SU-DHL-6 (cell line): ENCODE results near the gene KRTAP5-11.

ENCODE experiments used
- CTCF ChIP-seq: fragments of 200-600 bp; sonication (generic); IDR thresholded peaks from one replicate; pipeline ENCODE4 v1.5.1; 2017; ENCODE audit warnings: antibody characterized with exemption, mild to moderate bottlenecking, low read length, moderate library complexity; ENCODE audit not compliant: insufficient read depth, poor library complexity, severe bottlenecking
- EZH2phosphoT487 ChIP-seq: fragments of 200-600 bp; sonication (generic), shearing (Covaris generic); conservative IDR thresholded peaks from 2 replicates; pipeline ENCODE4 v1.6.1; 2018; ENCODE audit warnings: mild to moderate bottlenecking, antibody characterized with exemption, low read length, moderate library complexity, mixed read lengths

- TF ChIP-seq EZH2phosphoT487 (no peak), CTCF (no peak)
Observed at GRCh38 chr11:71543866-71544265, 38.8 kb downstream of the KRTAP5-11 start.
